ENCODE data around the gene RENBP. TPM values are rescaled to one million over a fixed set of nuclear protein-coding genes. Genes with fewer than 3 reads are reported as not detected.
"Not testable (repeated sequence)": the region's sequence is repeated elsewhere in the genome, so short reads cannot be mapped to it uniquely, and the experiment has no call there.

Gene RENBP
- 0.52 TPM for total RNA-seq

- ATAC-seq = no peak
Measured at GRCh38 chrX:153944140-153944799, at the start of gene RENBP. TSS of gene RENBP (minus strand) at chrX:153944643. CDS start at chrX:153944610, 33 bp downstream.

DNA sequence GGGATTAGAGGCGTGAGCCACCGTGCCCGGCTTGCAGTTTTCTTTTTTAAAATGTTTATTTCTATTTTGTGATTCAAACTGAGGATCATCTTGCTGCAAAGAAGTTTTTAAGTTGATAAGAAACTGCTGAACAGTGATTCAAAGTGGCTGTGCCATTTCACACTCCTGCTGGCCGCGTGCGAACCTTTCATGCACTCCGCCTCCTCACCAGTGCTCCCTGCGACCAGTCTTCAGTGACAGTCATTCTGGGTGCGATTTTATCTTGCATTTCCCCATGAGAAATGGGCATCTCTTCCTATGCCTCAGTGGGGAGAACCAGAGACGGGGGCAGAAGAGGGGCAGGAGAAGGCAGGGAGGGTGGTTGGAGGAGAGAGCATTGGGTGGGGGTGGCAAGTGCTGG is 49.5 kb upstream of the RENBP start:
- ATAC-seq = no peak

DNA sequence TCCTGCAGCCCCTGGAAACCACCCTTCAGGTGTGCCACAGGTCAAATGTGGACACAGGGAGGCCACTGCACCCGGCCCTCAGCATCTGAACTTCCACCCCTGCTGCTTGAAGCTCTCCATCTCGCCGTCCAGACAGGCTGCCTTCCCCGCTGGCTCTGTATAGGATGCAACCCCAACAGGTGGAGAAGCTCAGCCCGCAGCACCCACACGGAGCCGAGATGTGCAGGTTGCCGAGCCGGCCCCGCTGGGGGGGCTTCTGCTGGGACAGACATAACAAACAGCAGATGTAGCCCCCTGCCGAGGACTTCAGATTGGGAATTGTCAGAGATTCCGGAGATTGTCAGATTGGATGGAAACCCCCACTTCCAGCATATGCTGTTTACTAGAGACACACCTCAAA is 48.6 kb upstream of the RENBP start:
- no peak for ATAC-seq

DNA sequence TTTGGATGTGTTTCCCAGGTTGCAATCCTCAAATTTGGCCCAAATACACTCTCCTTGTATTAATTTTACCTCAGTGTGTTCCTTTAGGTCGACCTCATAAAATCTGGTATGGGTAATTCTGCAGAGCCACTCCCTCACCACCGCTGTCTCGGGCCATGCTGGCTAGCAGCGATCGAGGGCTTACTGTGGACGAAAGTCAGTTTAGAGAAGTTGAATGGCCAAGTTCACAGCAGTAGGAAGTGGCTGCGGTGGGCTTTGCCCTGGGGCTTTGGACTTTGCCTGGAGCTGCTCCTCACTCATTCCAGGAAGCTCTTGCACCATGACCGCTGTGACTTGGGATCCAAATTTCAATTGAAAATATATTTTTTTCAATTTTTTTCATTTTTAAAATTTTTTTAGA is 47.7 kb upstream of the RENBP start:
- ATAC-seq = no peak

GRCh38 chrX:153991013-153991580 is 46.7 kb upstream of the RENBP start:
- no peak for ATAC-seq

GRCh38 chrX:153989973-153990655 is 45.7 kb upstream of the RENBP start:
- ATAC-seq = no peak

DNA sequence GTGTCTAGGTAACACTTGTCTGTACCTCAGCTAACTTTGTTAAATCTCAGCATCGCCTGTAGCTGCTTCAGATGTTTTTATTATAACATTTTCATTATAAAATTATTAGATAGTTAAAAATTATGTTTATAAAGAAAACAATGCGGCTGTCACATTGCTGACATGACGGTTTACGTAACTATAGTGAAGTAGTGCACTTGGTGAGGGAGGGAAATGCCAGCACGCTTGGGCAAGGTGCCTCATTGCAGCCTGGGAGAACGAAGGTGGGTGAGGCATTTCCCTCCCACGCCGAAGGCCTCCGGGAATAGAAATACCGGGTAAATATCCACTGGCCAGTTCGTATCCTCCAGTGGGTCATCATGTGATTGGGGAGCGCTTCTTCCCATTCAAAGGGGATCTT is 44.0 kb upstream of the RENBP start:
- ATAC-seq = no peak

DNA sequence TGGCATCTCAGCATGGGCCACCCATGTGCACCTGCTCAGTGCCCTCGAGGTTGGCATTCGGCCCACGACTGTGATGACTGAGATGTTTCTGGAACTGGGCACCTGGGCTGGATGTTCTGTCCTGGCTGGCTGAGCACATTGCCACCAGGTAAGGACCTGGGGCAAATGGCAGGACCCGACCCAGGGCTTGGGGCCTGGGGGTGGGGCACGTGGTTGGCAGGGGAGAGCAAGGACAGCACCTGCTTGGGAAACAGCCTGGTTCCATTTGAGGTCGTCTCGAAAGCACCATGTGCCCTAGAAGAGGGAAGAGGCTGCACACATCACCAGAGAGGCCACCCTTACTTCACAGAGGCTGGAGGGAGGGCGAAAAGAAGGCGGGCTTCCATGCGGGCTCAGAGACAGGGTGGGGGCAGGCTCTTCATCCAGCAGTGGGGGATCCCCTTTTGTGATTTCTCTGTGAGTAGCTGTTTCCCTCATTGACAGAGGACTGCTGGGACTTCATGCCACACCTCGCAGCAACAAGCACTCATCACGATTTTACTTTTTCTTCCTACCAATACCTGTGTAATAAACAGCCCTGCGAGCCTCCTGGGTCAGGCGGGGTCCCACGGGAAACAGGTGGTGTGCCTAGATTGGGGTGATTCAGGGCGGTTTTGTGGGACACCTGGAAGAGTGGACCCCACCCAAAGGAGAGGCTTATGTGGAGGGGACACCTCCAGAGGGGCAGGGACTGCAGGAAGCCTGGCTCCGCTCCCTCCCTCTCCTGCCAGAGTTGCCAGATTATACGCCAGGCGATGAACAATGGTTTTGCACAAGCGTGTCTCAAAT is 40.1 kb upstream of the RENBP start:
- peak; percentile 11 for ATAC-seq

- no peak for ATAC-seq
Measured at GRCh38 chrX:153983321-153983801, 38.9 kb upstream of the RENBP start.

- no peak for ATAC-seq
Measured at GRCh38 chrX:153981771-153982533, 37.5 kb upstream of the RENBP start.

DNA sequence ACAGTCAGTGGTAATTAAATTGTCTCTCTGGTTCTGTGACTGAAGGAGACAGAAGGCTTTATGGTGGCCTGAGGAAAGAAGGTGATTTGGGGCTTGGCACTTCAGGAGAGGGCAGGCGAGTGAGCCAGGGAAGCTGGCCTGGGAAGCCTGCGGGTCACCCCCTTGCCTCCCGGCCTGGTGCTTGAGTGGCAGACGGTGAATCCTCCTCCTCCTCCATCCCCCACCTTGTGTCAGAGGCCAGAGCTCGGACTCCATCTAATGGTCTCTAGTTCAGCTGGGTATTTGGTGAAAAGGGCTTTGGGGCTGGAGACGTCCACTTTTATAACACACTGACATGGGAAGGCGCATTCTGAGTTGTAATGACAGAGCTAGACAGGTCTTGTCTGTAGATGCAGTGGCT is 36.8 kb upstream of the RENBP start:
- no peak for ATAC-seq

DNA sequence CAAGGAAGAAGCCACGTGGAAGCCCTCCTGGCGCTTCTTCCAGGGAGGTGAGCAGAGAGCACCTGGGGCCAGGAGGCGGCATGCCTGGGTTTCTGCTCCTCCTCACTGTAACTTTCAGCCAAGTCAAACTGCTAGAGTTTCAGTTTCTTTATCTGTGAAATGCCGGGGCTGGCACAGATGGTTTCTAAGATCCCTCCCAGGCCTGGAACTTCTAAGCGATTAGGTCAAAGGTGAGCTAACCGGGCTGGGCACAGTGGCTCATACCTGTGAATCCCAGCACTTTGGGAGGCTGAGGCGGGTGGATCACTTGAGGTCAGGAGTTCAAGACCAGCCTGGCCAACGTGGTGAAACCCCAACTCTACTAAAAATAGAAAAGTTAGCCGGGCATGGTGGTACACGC is 36.0 kb upstream of the RENBP start:
- ATAC-seq = not testable (repeated sequence)

- ATAC-seq = no peak
Measured at GRCh38 chrX:153974726-153975286, 30.4 kb upstream of the RENBP start.

DNA sequence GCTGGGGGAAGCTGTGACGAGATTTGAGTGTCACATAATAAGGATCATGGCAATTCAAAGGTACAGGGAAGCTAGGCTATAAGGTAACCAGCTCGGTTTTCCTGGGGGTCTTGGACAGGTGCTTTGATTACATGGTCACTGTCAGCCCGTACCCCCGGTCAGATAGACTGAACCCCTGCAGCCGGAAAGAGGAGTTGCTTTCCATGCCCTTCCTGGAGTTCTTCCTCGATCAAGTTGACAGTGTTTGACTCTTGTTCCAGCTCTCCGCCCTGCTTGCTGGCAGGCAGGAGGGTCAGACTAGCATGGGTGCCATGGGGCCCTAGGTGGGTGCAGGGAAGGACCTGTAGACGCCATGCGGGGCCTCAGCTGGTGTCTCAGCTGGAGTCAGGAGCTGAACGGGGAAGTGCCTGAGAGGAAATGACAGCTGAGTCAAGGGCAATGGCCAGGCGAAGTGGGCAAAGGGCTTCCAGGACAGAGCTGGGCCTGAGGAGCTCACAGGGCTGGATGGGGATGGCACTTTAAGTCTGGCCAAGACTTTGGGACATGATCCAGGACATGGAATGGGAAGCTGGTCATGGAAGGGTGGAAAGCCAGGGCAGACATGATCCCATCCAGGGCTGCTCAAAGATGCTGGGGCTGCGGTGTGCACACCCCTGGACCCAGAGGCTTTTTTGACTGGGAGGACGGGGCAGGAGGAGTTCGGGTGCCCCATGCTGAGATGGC is 29.7 kb upstream of the RENBP start:
- no peak for ATAC-seq

- ATAC-seq = no peak
Measured at GRCh38 chrX:153973127-153974002, 28.9 kb upstream of the RENBP start.

DNA sequence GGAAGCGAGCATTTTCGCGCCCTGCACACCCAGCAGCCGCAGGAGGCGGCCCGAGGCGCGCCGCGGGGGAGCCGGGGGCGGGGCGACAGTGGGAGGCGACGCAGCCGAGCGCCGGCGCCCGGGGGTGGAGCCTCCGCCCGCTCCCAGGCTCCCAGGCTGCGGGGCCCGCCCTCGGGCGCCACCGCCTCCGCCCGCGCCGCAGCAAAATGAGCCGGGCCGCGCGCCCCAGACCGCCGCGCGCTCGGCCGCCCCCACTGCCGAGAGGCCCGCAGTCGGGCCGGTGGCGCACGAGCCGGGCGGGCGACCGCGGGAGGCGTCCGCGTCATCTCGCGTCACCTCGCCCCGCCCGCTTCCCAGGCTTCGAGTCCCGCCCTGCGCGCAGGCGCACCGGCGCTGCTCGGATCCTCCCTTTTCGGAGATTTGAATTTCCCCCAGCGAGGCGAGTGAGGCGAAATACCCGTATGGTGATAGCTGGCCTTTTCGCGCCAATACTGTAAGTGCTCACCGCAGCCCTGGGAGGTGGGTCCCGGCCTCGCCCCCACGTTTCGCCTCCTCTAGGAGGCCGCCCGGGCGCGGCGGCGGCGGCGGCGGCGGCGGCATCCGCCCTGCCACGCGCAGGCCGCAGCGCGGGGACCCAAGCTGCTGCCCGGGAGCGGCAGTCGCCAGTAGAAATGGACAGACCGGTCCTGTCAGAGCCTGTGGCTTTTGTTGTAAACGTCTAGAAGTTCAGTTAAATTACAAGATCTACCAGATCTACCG is 28.1 kb upstream of the RENBP start, which contains the start of gene TMEM187:
TSS of gene TMEM187 (plus strand) at position 387 of the 759 bp plus-strand sequence. CDS start 9,309 bp downstream, outside the sequence.
- ATAC-seq = peak; percentile 72

- peak; percentile 70 for ATAC-seq
Measured at GRCh38 chrX:153971450-153972367, 27.3 kb upstream of the RENBP start, which contains the start of gene HCFC1. TSS of gene HCFC1 (minus strand) at chrX:153971818. CDS start at chrX:153970840, 978 bp downstream.

GRCh38 chrX:153971124-153971449 is 26.6 kb upstream of the RENBP start:
- peak; percentile 75 for ATAC-seq
